Measurements from ENCODE around the gene DOCK11.

DNA sequence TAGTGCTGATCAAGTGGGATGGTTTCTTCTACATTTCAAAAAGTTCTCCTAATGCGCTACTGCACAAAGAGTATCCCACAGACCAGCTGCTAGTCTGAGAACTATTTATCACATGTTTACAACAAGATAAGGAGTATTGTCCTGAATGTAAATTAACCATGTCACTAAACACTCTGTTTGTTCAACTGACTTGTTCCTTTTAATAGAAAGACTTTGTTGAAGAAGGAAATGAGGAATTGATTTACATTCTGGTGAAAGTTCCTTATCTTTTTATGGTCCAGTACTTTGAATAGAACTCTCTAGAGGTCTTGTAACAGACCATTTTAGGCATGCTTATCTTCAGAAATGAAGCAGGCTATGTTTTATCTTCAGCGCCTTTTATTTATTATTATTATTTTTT is 164.5 kb downstream of the DOCK11 start:
- TF ChIP-seq CTCF (IDR thresholded peaks at IDR 0.05) (no peak), POLR2A (IDR thresholded peaks at IDR 0.05) (no peak), EP300 (IDR thresholded peaks at IDR 0.05) (no peak)
